ENCODE data around the gene PNPLA1.
"Not testable (repeated sequence)": the region's sequence is repeated elsewhere in the genome, so short reads cannot be mapped to it uniquely, and the experiment has no call there.

The PNPLA1 gene

GRCh38 chr6:36336208-36336710 is 66.4 kb downstream of the PNPLA1 start:
- no peak for DNase-seq (ENCODE audit: low spot score)

- no peak for DNase-seq (ENCODE audit: low spot score)
Observed at GRCh38 chr6:36336779-36337241, 67.0 kb downstream of the PNPLA1 start, which contains the start of gene BNIP5. TSS of gene BNIP5 (minus strand) at chr6:36336888. CDS start at chr6:36330690, 6,198 bp downstream.

- DNase-seq (ENCODE audit: low spot score) = no peak
Observed at GRCh38 chr6:36337814-36338213, 68.0 kb downstream of the PNPLA1 start.

GRCh38 chr6:36338223-36338622 is 68.4 kb downstream of the PNPLA1 start:
- not testable (repeated sequence) for DNase-seq (ENCODE audit: low spot score)

- DNase-seq (ENCODE audit: low spot score) = no peak
Observed at GRCh38 chr6:36339146-36339545, 69.3 kb downstream of the PNPLA1 start.

GRCh38 chr6:36340306-36340617 is 70.4 kb downstream of the PNPLA1 start:
- no peak for DNase-seq (ENCODE audit: low spot score)

GRCh38 chr6:36340618-36341454 is 71.0 kb downstream of the PNPLA1 start:
- peak; percentile 77 for DNase-seq (ENCODE audit: low spot score)

- no peak for DNase-seq (ENCODE audit: low spot score)
Observed at GRCh38 chr6:36343109-36343680, 73.3 kb downstream of the PNPLA1 start.

GRCh38 chr6:36345681-36346466 is 76.0 kb downstream of the PNPLA1 start:
- no peak for DNase-seq (ENCODE audit: low spot score)

GRCh38 chr6:36346486-36347273 is 76.8 kb downstream of the PNPLA1 start:
- DNase-seq (ENCODE audit: low spot score) = no peak

- DNase-seq (ENCODE audit: low spot score) = no peak
Observed at GRCh38 chr6:36347621-36348020, 77.8 kb downstream of the PNPLA1 start.

GRCh38 chr6:36349240-36349639 is 79.4 kb downstream of the PNPLA1 start:
- DNase-seq (ENCODE audit: low spot score) = no peak

- DNase-seq (ENCODE audit: low spot score) = no peak
Observed at GRCh38 chr6:36350082-36350481, 80.2 kb downstream of the PNPLA1 start.

- DNase-seq (ENCODE audit: low spot score) = peak; percentile 73
Observed at GRCh38 chr6:36350681-36351571, 81.1 kb downstream of the PNPLA1 start.

- no peak for DNase-seq (ENCODE audit: low spot score)
Observed at GRCh38 chr6:36352477-36353157, 82.8 kb downstream of the PNPLA1 start.

GRCh38 chr6:36353411-36353915 is 83.6 kb downstream of the PNPLA1 start:
- no peak for DNase-seq (ENCODE audit: low spot score)

GRCh38 chr6:36355819-36356218 is 86.0 kb downstream of the PNPLA1 start:
- DNase-seq (ENCODE audit: low spot score) = no peak

GRCh38 chr6:36357872-36358225 is 88.0 kb downstream of the PNPLA1 start:
- no peak for DNase-seq (ENCODE audit: low spot score)
